GM23338 (cell line): ENCODE results near the gene PLXNC1. TPM values are rescaled to one million over a fixed set of nuclear protein-coding genes. Genes with fewer than 3 reads are reported as not detected.
A peak's percentile ranks its signal among the peaks of the same experiment; 100 is the strongest.

Experiments
- ATAC-seq: fragments of 200-7000 bp; cut with Tn5 transposase; 3 replicates; pipeline ENCODE4 v1.9.1; 2020
- DNase-seq: peaks from one replicate; pipeline ENCODE4 v3.0.0-alpha.2; 2015; ENCODE audit warnings: low spot score
- H2AFZ ChIP-seq: fragments of 200-600 bp; sonication (generic); 2 replicates; pipeline ENCODE4 v1.8.0; 2016; ENCODE audit warnings: antibody characterized with exemption, mild to moderate bottlenecking, moderate library complexity
- H3F3A ChIP-seq: fragments of 200-600 bp; sonication (generic); replicated peaks from 2 replicates; pipeline ENCODE4 v1.8.0; 2017; ENCODE audit warnings: antibody characterized with exemption, mixed run types, low read depth
- H3K27ac ChIP-seq: fragments of 200-600 bp; sonication (generic); 2 replicates; pipeline ENCODE4 v1.6.1; 2016; ENCODE audit warnings: low read depth
- H3K27me3 ChIP-seq: fragments of 200-600 bp; sonication (generic); 2 replicates; pipeline ENCODE4 v1.8.0; 2016; ENCODE audit warnings: mild to moderate bottlenecking, mixed run types, moderate library complexity; ENCODE audit not compliant: insufficient read depth
- H3K36me3 ChIP-seq: fragments of 200-600 bp; sonication (generic); 2 replicates; pipeline ENCODE4 v1.8.0; 2016; ENCODE audit warnings: mild to moderate bottlenecking; ENCODE audit not compliant: insufficient read depth
- H3K4me1 ChIP-seq: fragments of 200-600 bp; sonication (generic); 2 replicates; pipeline ENCODE4 v1.8.0; 2016; ENCODE audit warnings: mild to moderate bottlenecking, moderate library complexity; ENCODE audit not compliant: insufficient read depth
- H3K4me2 ChIP-seq: fragments of 200-600 bp; sonication (generic); 2 replicates; pipeline ENCODE4 v1.7.1; 2017; ENCODE audit warnings: mixed run types
- H3K4me3 ChIP-seq: fragments of 200-600 bp; sonication (generic); 2 replicates; pipeline ENCODE4 v1.6.1; 2016; ENCODE audit warnings: mixed run types
- H3K79me2 ChIP-seq: fragments of 200-600 bp; sonication (generic); replicated peaks from 2 replicates; pipeline ENCODE4 v1.8.0; 2017; ENCODE audit warnings: mild to moderate bottlenecking; ENCODE audit not compliant: insufficient read depth
- H3K9me2 ChIP-seq: fragments of 200-600 bp; sonication (generic); 2 replicates; pipeline ENCODE4 v1.8.0; 2017; ENCODE audit not compliant: insufficient read depth
- H4K20me1 ChIP-seq: fragments of 200-600 bp; sonication (generic); replicated peaks from 2 replicates; pipeline ENCODE4 v1.8.0; 2017; ENCODE audit warnings: mild to moderate bottlenecking; ENCODE audit not compliant: insufficient read depth
- H3K27ac Mint-ChIP-seq: 2 replicates; pipeline ENCODE4 v1.8.0; 2020; ENCODE audit warnings: inconsistent platforms, mild to moderate bottlenecking, moderate library complexity, mixed read lengths
- H3K27me3 Mint-ChIP-seq: 3 replicates; pipeline ENCODE4 v1.8.0; 2022; ENCODE audit warnings: low read depth, mild to moderate bottlenecking, moderate library complexity, mixed read lengths, inconsistent platforms; ENCODE audit not compliant: insufficient read depth, poor library complexity
- H3K36me3 Mint-ChIP-seq: 3 replicates; pipeline ENCODE4 v1.8.0; 2021; ENCODE audit warnings: low read depth, mild to moderate bottlenecking, inconsistent platforms, moderate library complexity, mixed read lengths
- H3K4me1 Mint-ChIP-seq: 3 replicates; pipeline ENCODE4 v1.8.0; 2020; ENCODE audit warnings: mild to moderate bottlenecking, inconsistent platforms, mixed read lengths
- H3K4me3 Mint-ChIP-seq: 3 replicates; pipeline ENCODE4 v1.8.0; 2021; ENCODE audit warnings: moderate library complexity, mild to moderate bottlenecking, inconsistent platforms, mixed read lengths
- H3K9me3 Mint-ChIP-seq: 3 replicates; pipeline ENCODE4 v1.8.0; 2020; ENCODE audit warnings: moderate library complexity, mild to moderate bottlenecking, inconsistent platforms, mixed read lengths
- CREB1 ChIP-seq: fragments of 250-450 bp; sonication (Bioruptor Pico); IDR thresholded peaks from 2 replicates; pipeline ENCODE4 v1.5.0; 2020; ENCODE audit warnings: low read depth, mild to moderate bottlenecking, moderate library complexity
- CTCF ChIP-seq, 2 experiments: fragments of 200-600 bp in 1 of 2; sonication (generic) in 1 of 2; conservative IDR thresholded peaks; 2 replicates each; pipeline versions ENCODE4 v1.5.1 to v1.6.1; 2016 to 2017; ENCODE audit warnings: antibody characterized with exemption in 2 of 2, low read depth in 2 of 2, mild to moderate bottlenecking in 2 of 2, moderate library complexity in 1 of 2
- ETS1 ChIP-seq: IDR thresholded peaks from 2 replicates; pipeline ENCODE4 v1.6.1; 2016; ENCODE audit warnings: antibody characterized with exemption
- EZH2 ChIP-seq: fragments of 200-600 bp; sonication (generic); IDR thresholded peaks from one replicate; pipeline ENCODE4 v1.8.0; 2017; ENCODE audit warnings: antibody characterized with exemption, mild to moderate bottlenecking, low read depth; ENCODE audit not compliant: unreplicated experiment
- EZH2phosphoT487 ChIP-seq: fragments of 200-600 bp; sonication (generic); IDR thresholded peaks from one replicate; pipeline ENCODE4 v1.8.1; 2018; ENCODE audit warnings: antibody characterized with exemption; ENCODE audit not compliant: unreplicated experiment
- JUNB ChIP-seq: IDR thresholded peaks from one replicate; pipeline ENCODE4 v1.6.1; 2016; ENCODE audit warnings: antibody characterized with exemption; ENCODE audit not compliant: unreplicated experiment
- NANOG ChIP-seq: IDR thresholded peaks from 2 replicates; pipeline ENCODE4 v1.6.1; 2016; ENCODE audit warnings: antibody characterized with exemption, borderline replicate concordance
- POLR2AphosphoS5 ChIP-seq: IDR thresholded peaks from 2 replicates; pipeline ENCODE4 v1.6.1; 2016; ENCODE audit warnings: antibody characterized with exemption, low read depth
- REST ChIP-seq: IDR thresholded peaks from one replicate; pipeline ENCODE4 v1.6.1; 2018; ENCODE audit warnings: antibody characterized with exemption; ENCODE audit not compliant: unreplicated experiment
- STAT1 ChIP-seq: IDR thresholded peaks from one replicate; pipeline ENCODE4 v1.6.1; 2016; ENCODE audit warnings: antibody characterized with exemption; ENCODE audit not compliant: unreplicated experiment
- ZNF114 ChIP-seq: fragments of 250-450 bp; sonication (Bioruptor Pico); IDR thresholded peaks from 2 replicates; pipeline ENCODE4 v1.5.0; 2020; ENCODE audit warnings: mild to moderate bottlenecking, moderate library complexity
- ZNF331 ChIP-seq: fragments of 250-450 bp; sonication (Bioruptor Pico); IDR thresholded peaks from 2 replicates; pipeline ENCODE4 v1.5.0; 2020; ENCODE audit warnings: low read depth, mild to moderate bottlenecking, moderate library complexity
- polyA plus RNA-seq: library from polyadenylated mRNA; unstranded; fragments of >200 nt; fragmentation: Nextera tagmentation; extraction: Ambion mirVana; gene quantifications from 2 replicates; pipeline ENCODE4 v1.2.1, GENCODE V29; 2016
- total RNA-seq: library from RNA; depleted of rRNA; stranded (reverse); fragments of >200 nt; shearing (Covaris generic); gene quantifications from 2 replicates; pipeline ENCODE4 v1.2.3, GENCODE V29; 2014

The PLXNC1 gene
- total and polyA plus RNA-seq, 2 experiments from 2014 or later, result 1.9 to 6.5 TPM

GRCh38 chr12:94223842-94224241, 75.5 kb downstream of the PLXNC1 start (continued):
- TF ChIP-seq CREB1, result no peak
- no peak for TF ChIP-seq NANOG
- TF ChIP-seq ZNF331 (CRISPR knock-in tag), result no peak
- TF ChIP-seq EZH2, result no peak
- no peak for TF ChIP-seq POLR2AphosphoS5

GRCh38 chr12:94225506-94225905, 77.1 kb downstream of the PLXNC1 start:
- no peak overlapping the region for H2AFZ ChIP-seq
- H3K4me1 ChIP-seq, result no peaks in the 10 kb centered on the region
- H3K36me3 Mint-ChIP-seq, result no peaks in the 10 kb centered on the region
- DNase-seq, result no peak
- no peaks in the 10 kb centered on the region for H3F3A ChIP-seq
- no peak overlapping the region for H3K4me3 Mint-ChIP-seq
- H3K4me3 ChIP-seq, result no peak overlapping the region
- H3K27ac ChIP-seq, result no peak overlapping the region
- peak; percentile 21; the same call in 2 of the 3 replicates for ATAC-seq
- peaks cover 17% of the 10 kb centered on the region for H3K4me1 Mint-ChIP-seq
- no peaks in the 10 kb centered on the region for H3K27me3 ChIP-seq
- H3K79me2 ChIP-seq, result no peaks in the 10 kb centered on the region
- H3K27me3 Mint-ChIP-seq, result peaks cover 4% of the 10 kb centered on the region
- no peaks in the 10 kb centered on the region for H4K20me1 ChIP-seq
- no peak overlapping the region for H3K27ac Mint-ChIP-seq
- no peak for TF ChIP-seq CTCF (conservative IDR thresholded peaks at IDR 0.05; ENCODE audit: low read depth in 2 of 2)
- TF ChIP-seq NANOG, result no peak
- no peak for TF ChIP-seq ZNF331 (CRISPR knock-in tag)
- no peak for TF ChIP-seq JUNB
- no peak for TF ChIP-seq REST
- TF ChIP-seq ETS1, result no peak
- TF ChIP-seq EZH2phosphoT487, result no peak
- no peak for TF ChIP-seq POLR2AphosphoS5
- no peak for TF ChIP-seq ZNF114 (CRISPR knock-in tag)
- no peak for TF ChIP-seq STAT1
- no peaks in the 10 kb centered on the region for H3K36me3 ChIP-seq
- H3K9me2 ChIP-seq, result 0 out of 2 replicates have a peak, but pooled peaks cover 1% of the 10 kb centered on the region
- no peak overlapping the region for H3K4me2 ChIP-seq
- H3K9me3 Mint-ChIP-seq, result no peaks in the 10 kb centered on the region
